IMR-90 (cell line): ENCODE measurements around the gene C1QTNF1. TPM values are rescaled to one million over a fixed set of nuclear protein-coding genes. Genes with fewer than 3 reads are reported as not detected.

Source experiments
- ATAC-seq: fragments of 200-7000 bp; cut with Tn5 transposase; 2 replicates; pipeline ENCODE4 v1.9.1; 2020; ENCODE audit warnings: low read depth, mild to moderate bottlenecking, moderate library complexity
- BruUV-seq: library from RNA; stranded (reverse); fragments of 400-500 nt; replicated peaks from 2 replicates; lab custom pipeline; 2021; lab: Mats Ljungman, UMichigan
- CTCF ChIA-PET: fragments of 300-600 bp; formaldehyde crosslinking; extraction: SDS; loops from one replicate; lab custom pipeline; 2021; ENCODE audit warnings: antibody characterized with exemption; lab: Yijun Ruan, JAX
- POLR2A ChIA-PET: fragments of 300-600 bp; sonication (Branson Sonifier 250); formaldehyde crosslinking; loops from one replicate; lab custom pipeline; 2022; ENCODE audit warnings: antibody characterized with exemption; ENCODE audit not compliant: unreplicated experiment; lab: Charles Lee
- DNase-seq: peaks from one replicate; pipeline ENCODE4 v3.0.0; 2013
- H2AFZ ChIP-seq: replicated peaks from 2 replicates; pipeline ENCODE3; 2013; ENCODE audit warnings: low read length, mild to moderate bottlenecking; ENCODE audit not compliant: poor library complexity
- H2AK5ac ChIP-seq: 2 replicates; pipeline ENCODE4 v1.6.1; 2013; ENCODE audit warnings: low read depth, low read length, inconsistent platforms
- H2AK9ac ChIP-seq: replicated peaks from 2 replicates; pipeline ENCODE3; 2013; ENCODE audit warnings: mild to moderate bottlenecking, low read depth, low read length, moderate library complexity; ENCODE audit not compliant: poor library complexity
- H2BK120ac ChIP-seq: 2 replicates; pipeline ENCODE4 v1.6.1; 2013; ENCODE audit warnings: low read depth, low read length, inconsistent platforms
- H2BK15ac ChIP-seq: 3 replicates; pipeline ENCODE4 v1.6.1; 2013; ENCODE audit warnings: low read depth, low read length, inconsistent platforms
- H2BK20ac ChIP-seq: 2 replicates; pipeline ENCODE4 v1.6.1; 2013; ENCODE audit warnings: low read depth, mild to moderate bottlenecking, inconsistent platforms, low read length, moderate library complexity
- H2BK5ac ChIP-seq: 2 replicates; pipeline ENCODE4 v1.6.1; 2013; ENCODE audit warnings: mild to moderate bottlenecking, low read depth, low read length, inconsistent platforms; ENCODE audit not compliant: poor library complexity, severe bottlenecking
- H3K14ac ChIP-seq: replicated peaks from 2 replicates; pipeline ENCODE4 v1.6.1; 2013; ENCODE audit warnings: low read depth, low read length, inconsistent platforms
- H3K18ac ChIP-seq: 2 replicates; pipeline ENCODE4 v1.6.1; 2013; ENCODE audit warnings: low read depth, low read length, control low read depth
- H3K23ac ChIP-seq: 2 replicates; pipeline ENCODE4 v1.6.1; 2013; ENCODE audit warnings: low read depth, low read length, inconsistent platforms
- H3K27ac ChIP-seq: 2 replicates; pipeline ENCODE4 v1.5.1; 2013; ENCODE audit warnings: mild to moderate bottlenecking, control low read depth, low read length; ENCODE audit not compliant: insufficient read depth
- H3K27me3 ChIP-seq: 2 replicates; pipeline ENCODE4 v1.6.1; 2013; ENCODE audit warnings: low read length; ENCODE audit not compliant: control insufficient read depth, insufficient read depth
- H3K36me3 ChIP-seq: 2 replicates; pipeline ENCODE4 v1.6.1; 2013; ENCODE audit warnings: low read length, mixed read lengths; ENCODE audit not compliant: control insufficient read depth, insufficient read depth
- H3K4ac ChIP-seq: 2 replicates; pipeline ENCODE4 v1.6.1; 2013; ENCODE audit warnings: low read depth, low read length, inconsistent platforms
- H3K4me1 ChIP-seq: 2 replicates; pipeline ENCODE4 v1.6.1; 2013; ENCODE audit warnings: low read length, mixed read lengths; ENCODE audit not compliant: control insufficient read depth, insufficient read depth
- H3K4me2 ChIP-seq: 2 replicates; pipeline ENCODE4 v1.6.1; 2013; ENCODE audit warnings: low read depth, mild to moderate bottlenecking, control low read depth, low read length, moderate library complexity
- H3K4me3 ChIP-seq: 2 replicates; pipeline ENCODE4 v1.5.1; 2013; ENCODE audit warnings: low read depth, mild to moderate bottlenecking, control low read depth, low read length, moderate library complexity; ENCODE audit not compliant: insufficient read depth
- H3K56ac ChIP-seq: 2 replicates; pipeline ENCODE4 v1.6.1; 2013; ENCODE audit warnings: low read length, inconsistent platforms; ENCODE audit not compliant: insufficient read depth; ENCODE audit errors: extremely low read depth
- H3K79me1 ChIP-seq, 2 experiments: 2 replicates each; pipeline ENCODE4 v1.6.1; 2013; ENCODE audit warnings: low read length in 2 of 2, inconsistent platforms in 1 of 2, low read depth in 1 of 2
- H3K9ac ChIP-seq: 2 replicates; pipeline ENCODE4 v1.6.1; 2013; ENCODE audit warnings: low read depth, low read length, control low read depth
- H3K9me1 ChIP-seq: 2 replicates; pipeline ENCODE4 v1.6.1; 2013; ENCODE audit warnings: low read length, inconsistent platforms; ENCODE audit not compliant: insufficient read depth
- H3K9me3 ChIP-seq: 2 replicates; pipeline ENCODE4 v1.6.1; 2013; ENCODE audit warnings: low read length; ENCODE audit not compliant: control insufficient read depth, insufficient read depth
- H4K20me1 ChIP-seq: 2 replicates; pipeline ENCODE4 v1.6.1; 2013; ENCODE audit warnings: low read length, inconsistent platforms; ENCODE audit not compliant: insufficient read depth
- H4K5ac ChIP-seq: 2 replicates; pipeline ENCODE4 v1.6.1; 2013; ENCODE audit warnings: mild to moderate bottlenecking, low read depth, low read length, control low read depth
- H4K8ac ChIP-seq, 2 experiments: 2 replicates each; pipeline ENCODE4 v1.6.1; 2013; ENCODE audit warnings: low read depth in 2 of 2, low read length in 2 of 2, control low read depth in 1 of 2, inconsistent platforms in 1 of 2
- H4K91ac ChIP-seq: 2 replicates; pipeline ENCODE4 v1.6.1; 2013; ENCODE audit warnings: low read depth, low read length, inconsistent platforms; ENCODE audit not compliant: insufficient read depth
- CEBPB ChIP-seq: IDR thresholded peaks from 2 replicates; pipeline ENCODE4 v1.6.1; 2012; ENCODE audit warnings: low read depth, low read length, improper control_type of control experiment
- CHD1 ChIP-seq: IDR thresholded peaks from 2 replicates; pipeline ENCODE4 v1.6.1; 2012; ENCODE audit warnings: low read depth, low read length, improper control_type of control experiment
- RAD21 ChIP-seq: IDR thresholded peaks from 2 replicates; pipeline ENCODE4 v1.6.1; 2012; ENCODE audit warnings: low read length, improper control_type of control experiment
- RFX5 ChIP-seq: IDR thresholded peaks from 2 replicates; pipeline ENCODE4 v1.8.0; 2012; ENCODE audit warnings: low read depth, mild to moderate bottlenecking, low read length, moderate library complexity
- WGBS, 2 experiments: methylation state at CpG; one replicate each; pipeline versions ENCODE4 v1.1.5 to v1.1.7; 2013; ENCODE audit warnings: missing lambda C conversion rate in 2 of 2; ENCODE audit not compliant: insufficient read length in 1 of 2; ENCODE audit errors: extremely low coverage in 2 of 2; 5-methylcytosine and 5-hydroxymethylcytosine counted together
- dilution Hi-C: fragments of 300-500 bp; cut with HindIII; formaldehyde crosslinking; loops from one replicate; pipeline ENCODE4 v1.14.3; 2018; ENCODE audit warnings: low sequenced_read_pairs; ENCODE audit not compliant: unreplicated experiment
- in situ Hi-C: fragments of 300-500 bp; cut with MboI; formaldehyde crosslinking; loops from 3 replicates; pipeline ENCODE4 v1.14.3; 2019; ENCODE audit warnings: low sequenced_read_pairs, inconsistent platforms, mixed read lengths
- intact Hi-C: fragments of 100-400 bp; cut with micrococcal nuclease; formaldehyde crosslinking; loops from 2 replicates; pipeline ENCODE4 v1.10.0; 2022
- polyA plus RNA-seq, 3 experiments: library from polyadenylated mRNA; depleted of rRNA; stranded (reverse); fragments of >200 nt; gene quantifications; 2 replicates each; pipeline ENCODE4 v1.2.3, GENCODE V29; 2012; ENCODE audit warnings: low replicate concordance in 1 of 3
- total RNA-seq: library from RNA; depleted of rRNA; stranded (reverse); fragments of >200 nt; gene quantifications from 2 replicates; pipeline ENCODE4 v1.2.3, GENCODE V29; 2012
- TF ChIP-seq, protein P1 (sequence below): fragments of 150-350 bp; IDR thresholded peaks from 2 replicates; pipeline ENCODE4 v1.6.1; 2016; ENCODE audit warnings: low read depth, mild to moderate bottlenecking, low read length, moderate library complexity, borderline replicate concordance

Gene C1QTNF1
- total and polyA plus RNA-seq, 2 of the 4 experiments (the other 2 are of a cell fraction) = 3.4 to 8.4 TPM

DNA sequence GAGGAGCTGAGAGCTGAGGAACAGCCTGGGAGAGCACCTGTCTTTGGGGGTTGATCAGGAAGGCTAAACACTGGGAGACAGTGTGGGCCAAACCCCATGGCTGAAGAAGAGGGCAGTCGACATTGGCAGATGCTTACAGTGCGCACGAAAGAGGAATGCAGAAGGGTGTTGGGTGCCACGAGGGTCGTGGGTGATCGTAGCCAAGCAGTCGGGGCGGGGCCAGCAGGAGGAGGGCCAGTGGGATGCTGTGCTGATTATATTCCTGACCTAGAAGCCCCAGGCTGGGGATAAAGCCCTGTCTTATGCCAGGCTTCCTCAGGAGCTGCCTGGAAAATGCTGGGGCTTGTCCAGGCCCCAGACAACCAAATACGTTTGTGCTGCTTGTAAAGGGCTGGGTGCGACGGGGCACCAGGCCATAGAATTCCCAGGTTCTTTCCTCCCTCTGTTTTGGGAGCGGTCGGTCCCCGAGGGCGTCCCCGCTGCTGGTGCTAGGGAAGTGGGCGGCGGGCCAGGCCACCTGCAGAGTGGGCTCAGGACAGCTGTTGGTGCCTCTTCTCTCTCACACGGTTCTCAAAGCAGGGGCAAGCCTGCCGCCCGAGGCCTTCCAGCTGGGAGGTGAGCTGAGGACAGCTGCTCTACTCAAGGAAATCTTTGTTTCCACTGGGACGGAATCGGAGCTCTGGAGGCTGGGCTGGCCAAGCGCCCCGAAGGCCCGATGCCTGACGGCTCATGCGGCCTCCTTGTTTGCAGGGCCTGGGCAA is 10.0 kb downstream of the C1QTNF1 start:
- H3K56ac ChIP-seq = no peak overlapping the region
- H3K9me1 ChIP-seq = peaks cover 18% of the 10 kb centered on the region
- no peaks in the 10 kb centered on the region for H3K27me3 ChIP-seq
- ATAC-seq (no peak), DNase-seq (no peak)
- H3K18ac ChIP-seq = no peak overlapping the region
- 0 out of 2 replicates have a peak overlapping the region, but pooled peaks have one; percentile 41 for H3K14ac ChIP-seq
- ChIA-PET POLR2A (interaction anchor here (0.7 kb wide), 1 partner anchor 11 kb away, joined by 6 read pairs; no protein-coding TSS in a partner anchor), CTCF (interaction anchor here (1.4 kb wide), 1 partner anchor 31 kb away, joined by 3 read pairs; no protein-coding TSS in a partner anchor)
- H3K9me3 ChIP-seq = no peaks in the 10 kb centered on the region
- H3K4me3 ChIP-seq = no peak overlapping the region
- H2BK120ac ChIP-seq = no peak overlapping the region
- peak overlapping the region; percentile 8; the same call in 1 of the 2 replicates for H3K4ac ChIP-seq
- H4K8ac ChIP-seq = no peak overlapping the region
- no peak overlapping the region for H4K91ac ChIP-seq
- H2BK15ac ChIP-seq = no peak overlapping the region
- no peak overlapping the region for H4K5ac ChIP-seq
- H3K4me2 ChIP-seq = no peak overlapping the region
- no peak overlapping the region for H2AFZ ChIP-seq
- H3K4me1 ChIP-seq = peaks cover 21% of the 10 kb centered on the region
- H4K20me1 ChIP-seq = no peaks in the 10 kb centered on the region
- intact Hi-C loops (no loop called here), in situ Hi-C loops (no loop called here), dilution Hi-C loops (no loop called here)
- H2AK9ac ChIP-seq = no peak overlapping the region
- no peak for TF ChIP-seq RFX5
- no peak for TF ChIP-seq CEBPB
- TF ChIP-seq RAD21 = no peak
- TF ChIP-seq, protein P1, sequence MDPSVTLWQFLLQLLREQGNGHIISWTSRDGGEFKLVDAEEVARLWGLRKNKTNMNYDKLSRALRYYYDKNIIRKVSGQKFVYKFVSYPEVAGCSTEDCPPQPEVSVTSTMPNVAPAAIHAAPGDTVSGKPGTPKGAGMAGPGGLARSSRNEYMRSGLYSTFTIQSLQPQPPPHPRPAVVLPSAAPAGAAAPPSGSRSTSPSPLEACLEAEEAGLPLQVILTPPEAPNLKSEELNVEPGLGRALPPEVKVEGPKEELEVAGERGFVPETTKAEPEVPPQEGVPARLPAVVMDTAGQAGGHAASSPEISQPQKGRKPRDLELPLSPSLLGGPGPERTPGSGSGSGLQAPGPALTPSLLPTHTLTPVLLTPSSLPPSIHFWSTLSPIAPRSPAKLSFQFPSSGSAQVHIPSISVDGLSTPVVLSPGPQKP = no peak
- TF ChIP-seq CHD1 = no peak
- H3K36me3 ChIP-seq = no peaks in the 10 kb centered on the region
- H2BK20ac ChIP-seq = no peak overlapping the region
- H3K79me1 ChIP-seq = peaks cover 0 to 5% of the 10 kb centered on the region in 2 experiments; a peak in 1 of 4 replicates
- H3K27ac ChIP-seq = no peak overlapping the region
- no peak overlapping the region for H2BK5ac ChIP-seq
- peak overlapping the region; percentile 62 for H2AK5ac ChIP-seq
- H3K23ac ChIP-seq = no peak overlapping the region
- WGBS, 2 experiments = 84% methylated on average over 7 of the region's 28 CpGs; no CpG with 5 or more reads in 1 of the 2 experiments
- H3K9ac ChIP-seq = no peak overlapping the region
- no TSS peak for BruUV-seq
